H1 (cell line): ENCODE results near the gene CDK5. TPM values are rescaled to one million over a fixed set of nuclear protein-coding genes. Genes with fewer than 3 reads are reported as not detected.

ENCODE experiments used
- CREB1 ChIP-seq: IDR thresholded peaks from 2 replicates; pipeline ENCODE4 v1.6.1; 2012; ENCODE audit warnings: inconsistent platforms
- EGR1 ChIP-seq: IDR thresholded peaks from 2 replicates; pipeline ENCODE4 v1.6.1; 2011; ENCODE audit warnings: low read depth, low read length, borderline replicate concordance
- GABPA ChIP-seq: IDR thresholded peaks from 2 replicates; pipeline ENCODE4 v1.6.1; 2011; ENCODE audit warnings: mild to moderate bottlenecking, low read length, moderate library complexity, borderline replicate concordance; ENCODE audit not compliant: insufficient read depth
- HDAC2 ChIP-seq, 2 experiments: fragments of 300-600 bp in 1 of 2; sonication (generic) in 1 of 2; IDR thresholded peaks; 2 replicates each; pipeline ENCODE4 v1.6.1; 2011 to 2012; ENCODE audit warnings: low read depth in 2 of 2, low read length in 2 of 2, mild to moderate bottlenecking in 2 of 2, moderate library complexity in 2 of 2, borderline replicate concordance in 1 of 2, inconsistent platforms in 1 of 2
- JUND ChIP-seq: IDR thresholded peaks from 2 replicates; pipeline ENCODE4 v1.6.1; 2011; ENCODE audit warnings: mild to moderate bottlenecking, improper control_type of control experiment, low read length
- MAX ChIP-seq: IDR thresholded peaks from 2 replicates; pipeline ENCODE4 v1.6.1; 2012; ENCODE audit warnings: inconsistent platforms
- POLR2AphosphoS5 ChIP-seq: IDR thresholded peaks from 2 replicates; pipeline ENCODE4 v1.6.1; 2011; ENCODE audit warnings: low read depth, low read length
- SIN3A ChIP-seq, 2 experiments: IDR thresholded peaks in 1 of 2; conservative IDR thresholded peaks in 1 of 2; 2 replicates each; pipeline ENCODE4 v1.6.1; 2011 to 2012; ENCODE audit warnings: low read length in 2 of 2, improper control_type of control experiment in 1 of 2, low read depth in 1 of 2, mild to moderate bottlenecking in 1 of 2
- SP4 ChIP-seq: IDR thresholded peaks from 2 replicates; pipeline ENCODE4 v1.6.1; 2012; ENCODE audit warnings: low read length, inconsistent platforms
- SRF ChIP-seq: IDR thresholded peaks from 2 replicates; pipeline ENCODE4 v1.6.1; 2011; ENCODE audit warnings: mild to moderate bottlenecking, low read depth, low read length, moderate library complexity
- TAF7 ChIP-seq: optimal IDR thresholded peaks from 2 replicates; pipeline ENCODE3; 2011; ENCODE audit warnings: low read depth, mild to moderate bottlenecking, inconsistent platforms, low read length, moderate library complexity, borderline replicate concordance
- TCF12 ChIP-seq: IDR thresholded peaks from 2 replicates; pipeline ENCODE4 v1.6.1; 2011; ENCODE audit warnings: low read depth, mild to moderate bottlenecking, low read length
- YY1 ChIP-seq: IDR thresholded peaks from 2 replicates; pipeline ENCODE4 v1.6.1; 2011; ENCODE audit warnings: low read depth, mild to moderate bottlenecking, low read length
- polyA plus RNA-seq, 7 experiments: library from polyadenylated mRNA; depleted of rRNA in 3 of 7; stranded (reverse) in 5 of 7; unstranded in 2 of 7; fragments of >200 nt in 5 of 7; fragments of 200-250 nt in 2 of 7; gene quantifications; 1 replicate in 5 of 7; 2 replicates in 1 of 7; 4 replicates in 1 of 7; pipeline versions ENCODE4 v1.2.1 to v1.2.3, GENCODE V29; 2011 to 2013; ENCODE audit warnings: missing spikeins in 2 of 7, mixed read lengths in 2 of 7
- total RNA-seq: library from RNA; stranded (reverse); fragmentation: NEBNext Ultra II Directional; extraction: Animal tissue kit (Norgen Biotek cat#: 25700); gene quantifications from 2 replicates; pipeline ENCODE4 v1.2.1, GENCODE V29; 2021
- TF ChIP-seq, protein P1 (sequence below): IDR thresholded peaks from 2 replicates; pipeline ENCODE4 v1.6.1; 2011; ENCODE audit warnings: low read depth, mild to moderate bottlenecking, low read length; ENCODE audit not compliant: insufficient read depth

CDK5 gene
- total and polyA plus RNA-seq, 2 of the 8 experiments (the other 6 are each of a cell fraction or from before 2014, with no cell fraction given): 22.8 to 37.2 TPM

DNA sequence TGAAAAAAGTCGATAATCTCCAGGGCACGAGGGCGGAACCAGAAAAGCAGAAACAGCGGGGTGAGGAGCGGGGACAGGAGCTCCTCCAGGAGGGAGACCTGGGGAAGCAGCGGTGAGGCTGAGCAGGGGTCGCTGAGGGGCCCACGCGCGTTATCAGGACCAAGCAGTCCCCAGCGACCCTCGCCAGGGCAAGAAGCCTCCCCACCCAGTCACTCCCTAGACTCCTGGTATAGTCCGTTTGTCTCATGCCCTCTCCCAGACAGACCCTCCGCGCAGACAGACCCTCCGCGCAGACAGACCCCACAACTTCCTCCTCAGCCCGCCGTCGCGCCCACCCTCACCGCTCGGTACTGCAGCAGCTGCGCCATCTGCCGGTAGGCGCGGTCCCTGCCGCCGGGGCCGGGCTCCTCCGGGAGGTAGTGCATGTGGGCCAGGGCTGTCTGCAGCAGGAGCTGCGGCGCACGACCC is 39.7 kb downstream of the CDK5 start (continued):
- peak; percentile 45 for TF ChIP-seq TAF7
- peak; percentile 73; the same call in 1 of the 2 replicates for TF ChIP-seq GABPA
- no peak for TF ChIP-seq MAX
- TF ChIP-seq SRF: 0 out of 2 replicates have a peak, but pooled peaks have one; percentile 11
- TF ChIP-seq TCF12: 0 out of 2 replicates have a peak, but pooled peaks have one; percentile 58
- TF ChIP-seq EGR1: peak; percentile 49; the same call in 1 of the 2 replicates
- no peak for TF ChIP-seq SP4
- 0 out of 4 replicates have a peak, but pooled peaks of 1 of the 2 experiments have one; percentile 45 for TF ChIP-seq HDAC2 (IDR thresholded peaks at IDR 0.05; ENCODE audit: borderline replicate concordance in 1 of 2, low read depth in 2 of 2, low read length in 2 of 2)
- TF ChIP-seq POLR2AphosphoS5: no peak
- TF ChIP-seq SIN3A (conservative IDR thresholded peaks at IDR 0.05 in 1 of 2, IDR thresholded peaks at IDR 0.05 in 1 of 2; ENCODE audit: low read depth in 1 of 2, low read length in 2 of 2): peak in 1 of 2 experiments; percentile 52; a peak in 1 of 4 replicates
- TF ChIP-seq, protein P1, sequence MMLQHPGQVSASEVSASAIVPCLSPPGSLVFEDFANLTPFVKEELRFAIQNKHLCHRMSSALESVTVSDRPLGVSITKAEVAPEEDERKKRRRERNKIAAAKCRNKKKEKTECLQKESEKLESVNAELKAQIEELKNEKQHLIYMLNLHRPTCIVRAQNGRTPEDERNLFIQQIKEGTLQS: no peak
- 0 out of 2 replicates have a peak, but pooled peaks have one; percentile 5 for TF ChIP-seq YY1
- TF ChIP-seq JUND: no peak
- 0 out of 2 replicates have a peak, but pooled peaks have one; percentile 16 for TF ChIP-seq CREB1
